Heart left ventricle (tissue), 16 donors: ENCODE results near the gene CALB2. TPM values are rescaled to one million over a fixed set of nuclear protein-coding genes. Genes with fewer than 3 reads are reported as not detected.

Experiments
- ATAC-seq, 4 donors: fragments of 200-7000 bp; cut with Tn5 transposase; one replicate each; pipeline ENCODE4 v1.9.1; 2020 to 2022; ENCODE audit warnings: moderate library complexity in 4 of 4, mild to moderate bottlenecking in 3 of 4, moderate number of reproducible peaks in 1 of 4
- DNase-seq, 5 donors: peaks; one replicate each; pipeline ENCODE4 v3.0.0-alpha.2; 2020
- H3K27ac ChIP-seq, 12 donors: fragments of 200-600 bp; sonication (generic) in 4 of 12; one replicate each; pipeline versions ENCODE4 v1.5.0 to v1.8.0; 2016 to 2022; ENCODE audit warnings: mild to moderate bottlenecking in 2 of 12
- H3K27me3 ChIP-seq, 9 donors: fragments of 200-600 bp; sonication (generic) in 2 of 9; one replicate each; pipeline versions ENCODE4 v1.5.1 to v1.8.0; 2016 to 2022; ENCODE audit warnings: mild to moderate bottlenecking in 3 of 9
- H3K36me3 ChIP-seq, 9 donors: fragments of 200-600 bp; sonication (generic) in 2 of 9; one replicate each; pipeline versions ENCODE4 v1.5.0 to v1.8.0; 2018 to 2022; ENCODE audit warnings: mild to moderate bottlenecking in 2 of 9
- H3K4me1 ChIP-seq, 12 donors: fragments of 200-600 bp; sonication (generic) in 4 of 12; one replicate each; pipeline versions ENCODE4 v1.5.0 to v1.8.0; 2016 to 2022; ENCODE audit warnings: mild to moderate bottlenecking in 3 of 12
- H3K4me3 ChIP-seq, 12 donors: fragments of 200-600 bp; sonication (generic) in 4 of 12; one replicate each; pipeline versions ENCODE4 v1.5.0 to v1.8.0; 2017 to 2022; ENCODE audit warnings: mild to moderate bottlenecking in 9 of 12, moderate library complexity in 4 of 12
- H3K9me3 ChIP-seq, 12 donors: fragments of 200-600 bp; sonication (generic) in 4 of 12; one replicate each; pipeline versions ENCODE4 v1.5.0 to v1.8.0; 2016 to 2022; ENCODE audit warnings: mild to moderate bottlenecking in 1 of 12
- POLR2A ChIP-seq, 2 donors: fragments of 450-650 bp; IDR thresholded peaks; one replicate each; pipeline ENCODE4 v1.6.1; 2017; ENCODE audit warnings: antibody characterized with exemption in 2 of 2, mild to moderate bottlenecking in 2 of 2, moderate library complexity in 2 of 2
- WGBS, 4 donors: extraction: QIAGEN DNeasy Blood & Tissue Kit in 2 of 4; methylation state at CpG; one replicate each; pipeline versions ENCODE4 v1.1.5 to v1.1.7; 2013 to 2018; 5-methylcytosine and 5-hydroxymethylcytosine counted together
- intact Hi-C, 10 donors: fragments of 100-400 bp; cut with DNase I; formaldehyde crosslinking; loops; one replicate each; pipeline versions ENCODE4 v1.11.1 to v1.14.2; 2022
- polyA plus RNA-seq, 2 donors: library from polyadenylated mRNA; stranded (reverse); fragments of 200-250 nt; gene quantifications; one replicate each; pipeline ENCODE4 v1.2.3, GENCODE V29; 2013
- total RNA-seq, 9 donors: library from RNA; depleted of rRNA in 2 of 9; stranded (reverse); fragments of >200 nt in 2 of 9; fragmentation: NEBNext Ultra II Directional in 3 of 9; extraction: Animal tissue kit (Norgen Biotek cat#: 25700) in 3 of 9; gene quantifications; one replicate each; pipeline versions ENCODE4 v1.1.0 to v1.2.4, GENCODE V29; 2016 to 2023
- TF ChIP-seq, protein P1 (sequence below), 12 donors: fragments of 200-600 bp; sonication (generic) in 4 of 12; IDR thresholded peaks; one replicate each; pipeline versions ENCODE4 v1.5.0 to v1.8.0; 2018 to 2022; ENCODE audit warnings: antibody characterized with exemption in 12 of 12, mild to moderate bottlenecking in 5 of 12
- donor health status: ischemic (EF 13 %, LVEDD 7.1; RV severe dilation, severe dysfunction).
- donor health status: healthy with polysubstance abuse.
- donor health status: DM: no; HTN: yes; CAD: no.
- donor health status: DM: no; HTN: no; CAD: no.
- donor health status: ischemic (EF 25% LVEDD 6.9; RV normal size, moderate dysfunction).
- donor health status: ischemic (EF 25% LVEDD 5.7; RV mildly dilated, moderate dysfunction).
- donor health status: healthy.
- donor health status: DM: yes; HTN: yes; CAD: no.
- donor health status: ischemic (EF 35%, LVEDD 5.7; RV mildly dilated, moderate dysfunction).
- donor health status: nonischemic (EF 11% LVEDD 7.7; RV severe dilation, severe dysfunction).
- donor health status: DM: yes; HTN: yes; CAD: no.
- donor health status: PGD.
- donor health status: ischemic (EF 29% LVEDD 5.4; RV normal size, mild dysfunction).
- donor health status: nonischemic (EF 23%, LVEDD 6.1; RV moderate dilation, normal function).

Gene CALB2
- total and polyA plus RNA-seq, 11 donors: 0.35 to 76.2 (median 0.86) TPM; not detected in 2

- H3K27me3 ChIP-seq: peaks cover 0 to 38% (median 0%) of the 10 kb centered on the region in 9 donors
- WGBS, 4 donors: 78 to 88% (median 84%) methylated on average over 11 of the region's 11 CpGs
- DNase-seq (no peak), ATAC-seq (no peak)
- intact Hi-C loops: no loop called here
- no peak overlapping the region for H3K4me3 ChIP-seq
- no peak overlapping the region for H3K27ac ChIP-seq
- peaks cover 0 to 2% (median 0%) of the 10 kb centered on the region in 12 donors for H3K9me3 ChIP-seq
- H3K4me1 ChIP-seq: no peaks in the 10 kb centered on the region
- H3K36me3 ChIP-seq: no peaks in the 10 kb centered on the region
- TF ChIP-seq, protein P1, sequence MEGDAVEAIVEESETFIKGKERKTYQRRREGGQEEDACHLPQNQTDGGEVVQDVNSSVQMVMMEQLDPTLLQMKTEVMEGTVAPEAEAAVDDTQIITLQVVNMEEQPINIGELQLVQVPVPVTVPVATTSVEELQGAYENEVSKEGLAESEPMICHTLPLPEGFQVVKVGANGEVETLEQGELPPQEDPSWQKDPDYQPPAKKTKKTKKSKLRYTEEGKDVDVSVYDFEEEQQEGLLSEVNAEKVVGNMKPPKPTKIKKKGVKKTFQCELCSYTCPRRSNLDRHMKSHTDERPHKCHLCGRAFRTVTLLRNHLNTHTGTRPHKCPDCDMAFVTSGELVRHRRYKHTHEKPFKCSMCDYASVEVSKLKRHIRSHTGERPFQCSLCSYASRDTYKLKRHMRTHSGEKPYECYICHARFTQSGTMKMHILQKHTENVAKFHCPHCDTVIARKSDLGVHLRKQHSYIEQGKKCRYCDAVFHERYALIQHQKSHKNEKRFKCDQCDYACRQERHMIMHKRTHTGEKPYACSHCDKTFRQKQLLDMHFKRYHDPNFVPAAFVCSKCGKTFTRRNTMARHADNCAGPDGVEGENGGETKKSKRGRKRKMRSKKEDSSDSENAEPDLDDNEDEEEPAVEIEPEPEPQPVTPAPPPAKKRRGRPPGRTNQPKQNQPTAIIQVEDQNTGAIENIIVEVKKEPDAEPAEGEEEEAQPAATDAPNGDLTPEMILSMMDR (IDR thresholded peaks at IDR 0.05): no peak
Measured at GRCh38 chr16:71399801-71400563, 41.5 kb downstream of the CALB2 start.

DNA sequence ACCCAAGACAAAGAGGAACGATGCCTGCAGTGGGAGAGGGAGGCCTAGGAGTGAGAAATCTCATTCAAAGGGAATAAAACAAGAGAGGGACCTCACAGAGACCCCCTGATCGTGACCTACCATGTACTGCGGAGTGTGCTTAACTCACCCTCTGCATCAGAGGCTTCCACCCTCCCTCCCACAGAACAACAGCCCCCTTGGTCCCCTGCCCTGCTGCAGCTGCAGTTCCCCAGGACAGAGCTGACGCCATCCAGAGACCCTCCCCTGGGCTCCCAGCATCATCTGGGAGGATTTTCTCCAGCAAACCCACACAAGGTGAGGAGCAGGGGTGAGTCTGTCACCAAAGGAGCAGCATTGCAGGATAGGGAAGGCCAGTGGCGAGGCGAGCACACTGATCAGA lies 43.5 kb downstream of the CALB2 start:
- 61 to 71% (median 63%) methylated on average over 5 to 6 of the region's 6 CpGs for WGBS, 4 donors
- no peaks in the 10 kb centered on the region for H3K4me1 ChIP-seq
- DNase-seq: no peak
- no peak overlapping the region for H3K4me3 ChIP-seq
- H3K27me3 ChIP-seq: peaks cover 0 to 43% (median 5%) of the 10 kb centered on the region in 9 donors
- TF ChIP-seq, protein P1 (IDR thresholded peaks at IDR 0.05): no peak
- TF ChIP-seq POLR2A (IDR thresholded peaks at IDR 0.05): no peak
- peaks cover 0 to 2% (median 0%) of the 10 kb centered on the region in 12 donors for H3K9me3 ChIP-seq
- ATAC-seq: no peak
- intact Hi-C loops: no loop called here
- no peak overlapping the region for H3K27ac ChIP-seq
- H3K36me3 ChIP-seq: no peaks in the 10 kb centered on the region

DNA sequence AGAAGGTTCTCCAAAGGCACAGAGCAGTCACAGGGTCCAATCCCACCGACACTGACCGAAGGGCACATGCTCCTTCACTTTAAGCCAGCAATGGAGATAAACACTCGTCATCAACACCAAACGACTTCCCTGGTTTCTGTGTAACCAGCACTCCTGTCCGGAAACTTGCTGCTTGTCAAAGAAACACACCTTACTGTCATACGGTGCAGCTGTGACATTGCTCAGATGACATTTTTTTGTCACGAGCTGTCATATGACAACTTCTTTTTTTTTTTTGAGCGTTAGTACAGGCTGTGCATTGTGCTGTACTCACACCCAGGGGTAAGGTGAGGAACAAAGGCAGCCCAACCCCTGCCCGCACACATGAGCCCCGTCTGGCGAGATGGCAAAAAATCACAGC lies 44.2 kb downstream of the CALB2 start:
- Histone ChIP-seq H3K27me3 (peaks cover 0 to 43% (median 5%) of the 10 kb centered on the region in 9 donors), H3K27ac (no peak overlapping the region), H3K4me3 (no peak overlapping the region), H3K4me1 (no peaks in the 10 kb centered on the region), H3K9me3 (peaks cover 0 to 2% (median 0%) of the 10 kb centered on the region in 12 donors), H3K36me3 (no peaks in the 10 kb centered on the region)
- intact Hi-C loops: no loop called here
- TF ChIP-seq POLR2A (IDR thresholded peaks at IDR 0.05): no peak
- TF ChIP-seq, protein P1 (IDR thresholded peaks at IDR 0.05): no peak
- DNase-seq (no peak), ATAC-seq (no peak)
- 40 to 56% (median 47%) methylated on average over 11 of the region's 11 CpGs for WGBS, 4 donors

DNA sequence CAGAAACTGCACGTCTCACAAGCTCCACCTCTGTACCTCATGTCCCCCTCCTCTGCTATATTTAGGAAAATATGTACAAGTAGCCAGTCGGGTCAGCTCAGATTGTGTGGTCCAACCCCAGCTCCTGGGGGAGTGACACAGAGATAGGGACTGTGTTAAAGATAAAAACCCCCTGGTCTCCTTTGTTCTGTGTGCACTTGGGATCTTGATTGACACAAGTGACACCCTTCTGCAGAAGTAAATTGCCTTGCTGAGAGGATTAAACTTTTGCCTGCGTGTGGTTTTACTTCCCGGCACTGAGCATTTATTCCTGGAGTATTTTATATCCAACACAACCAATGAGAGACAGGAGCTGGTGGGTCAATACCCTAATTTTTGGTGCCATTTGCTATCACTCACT lies 45.8 kb downstream of the CALB2 start:
- WGBS, 4 donors: 61 to 69% (median 66%) methylated on average over 4 of the region's 4 CpGs
- intact Hi-C loops: no loop called here
- H3K36me3 ChIP-seq: no peaks in the 10 kb centered on the region
- peaks cover 0 to 2% (median 0%) of the 10 kb centered on the region in 12 donors for H3K9me3 ChIP-seq
- no peaks in the 10 kb centered on the region for H3K4me1 ChIP-seq
- DNase-seq: no peak
- H3K4me3 ChIP-seq: no peak overlapping the region
- peaks cover 0 to 58% (median 5%) of the 10 kb centered on the region in 9 donors for H3K27me3 ChIP-seq
- H3K27ac ChIP-seq: no peak overlapping the region
- TF ChIP-seq POLR2A (IDR thresholded peaks at IDR 0.05): no peak
- TF ChIP-seq, protein P1 (IDR thresholded peaks at IDR 0.05): no peak
- no peak for ATAC-seq
